GM10248 (cell line): ENCODE results near the gene FANK1.

Experiments used
- CTCF ChIA-PET: fragments of 300-600 bp; sonication (Branson Sonifier 250); formaldehyde crosslinking; extraction: SDS; loops from one replicate; lab custom pipeline; 2021; ENCODE audit warnings: antibody characterized with exemption; lab: Yijun Ruan, JAX
- POLR2A ChIA-PET: fragments of 350-650 bp; sonication (Branson Sonifier 250); formaldehyde crosslinking; extraction: SDS; loops from one replicate; lab custom pipeline; 2020; ENCODE audit warnings: antibody characterized with exemption; lab: Yijun Ruan, JAX
- DNase-seq: peaks from one replicate; pipeline ENCODE4 v3.0.0; 2012; ENCODE audit errors: extremely low spot score
- TF ChIP-seq, protein P1 (sequence below): IDR thresholded peaks from 2 replicates; pipeline ENCODE4 v1.5.1; 2012; ENCODE audit warnings: mild to moderate bottlenecking, low read depth; ENCODE audit errors: extremely low read depth, missing control alignments, control extremely low read depth

The FANK1 gene

DNA sequence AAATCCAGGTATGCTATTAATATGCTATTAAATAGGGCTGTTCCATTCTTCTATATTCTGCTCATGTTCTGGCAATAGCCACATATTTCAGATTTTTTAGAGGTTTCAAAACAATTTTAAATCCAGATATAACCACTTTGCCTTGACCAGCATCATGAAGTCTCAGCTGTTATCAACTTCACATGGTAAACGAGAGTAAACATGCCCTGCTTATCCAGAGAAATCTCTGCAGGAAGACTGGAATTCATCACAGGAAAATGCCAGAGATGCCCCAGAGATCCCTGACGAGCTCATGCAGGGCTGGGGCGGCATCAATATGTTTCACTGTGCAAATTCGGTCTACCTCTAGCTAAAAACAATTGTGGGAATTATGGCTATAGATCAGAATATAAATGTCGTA lies 126.5 kb downstream of the FANK1 start:
- TF ChIP-seq, protein P1, sequence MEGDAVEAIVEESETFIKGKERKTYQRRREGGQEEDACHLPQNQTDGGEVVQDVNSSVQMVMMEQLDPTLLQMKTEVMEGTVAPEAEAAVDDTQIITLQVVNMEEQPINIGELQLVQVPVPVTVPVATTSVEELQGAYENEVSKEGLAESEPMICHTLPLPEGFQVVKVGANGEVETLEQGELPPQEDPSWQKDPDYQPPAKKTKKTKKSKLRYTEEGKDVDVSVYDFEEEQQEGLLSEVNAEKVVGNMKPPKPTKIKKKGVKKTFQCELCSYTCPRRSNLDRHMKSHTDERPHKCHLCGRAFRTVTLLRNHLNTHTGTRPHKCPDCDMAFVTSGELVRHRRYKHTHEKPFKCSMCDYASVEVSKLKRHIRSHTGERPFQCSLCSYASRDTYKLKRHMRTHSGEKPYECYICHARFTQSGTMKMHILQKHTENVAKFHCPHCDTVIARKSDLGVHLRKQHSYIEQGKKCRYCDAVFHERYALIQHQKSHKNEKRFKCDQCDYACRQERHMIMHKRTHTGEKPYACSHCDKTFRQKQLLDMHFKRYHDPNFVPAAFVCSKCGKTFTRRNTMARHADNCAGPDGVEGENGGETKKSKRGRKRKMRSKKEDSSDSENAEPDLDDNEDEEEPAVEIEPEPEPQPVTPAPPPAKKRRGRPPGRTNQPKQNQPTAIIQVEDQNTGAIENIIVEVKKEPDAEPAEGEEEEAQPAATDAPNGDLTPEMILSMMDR = no peak
- ChIA-PET POLR2A (no interaction called here), CTCF (interaction anchor here (1.2 kb wide), 1 partner anchor 17 kb away, joined by 3 read pairs; no protein-coding TSS in a partner anchor)

DNA sequence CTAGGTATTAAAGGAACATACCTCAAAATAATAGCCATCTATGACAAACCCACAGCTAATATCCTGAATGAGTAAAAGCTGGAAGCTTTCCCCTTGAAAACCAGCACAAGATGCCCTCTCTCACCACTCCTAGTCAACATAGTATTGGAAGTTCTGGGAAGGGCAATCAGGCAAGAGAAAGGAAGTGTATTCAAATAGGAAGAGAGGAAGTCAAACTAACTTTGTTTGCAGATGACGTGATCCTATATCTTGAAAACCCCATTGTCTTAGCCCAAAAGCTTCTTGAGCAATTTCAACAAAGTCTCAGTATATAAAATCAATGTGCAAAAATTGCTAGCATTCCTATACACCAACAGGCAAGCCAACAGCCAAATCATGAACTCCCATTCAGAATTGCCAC lies 131.3 kb downstream of the FANK1 start:
- DNase-seq = no peak
- POLR2A ChIA-PET = no interaction called here
- CTCF ChIA-PET = interaction anchor here (1.0 to 4.7 kb wide), 2 partner anchors 9 to 10 kb away, joined by 4 to 20 read pairs; no protein-coding TSS in a partner anchor
- TF ChIP-seq, protein P1 = no peak

More for the DNA sequence above, 126.5 kb downstream of the FANK1 start:
- DNase-seq = no peak

DNA sequence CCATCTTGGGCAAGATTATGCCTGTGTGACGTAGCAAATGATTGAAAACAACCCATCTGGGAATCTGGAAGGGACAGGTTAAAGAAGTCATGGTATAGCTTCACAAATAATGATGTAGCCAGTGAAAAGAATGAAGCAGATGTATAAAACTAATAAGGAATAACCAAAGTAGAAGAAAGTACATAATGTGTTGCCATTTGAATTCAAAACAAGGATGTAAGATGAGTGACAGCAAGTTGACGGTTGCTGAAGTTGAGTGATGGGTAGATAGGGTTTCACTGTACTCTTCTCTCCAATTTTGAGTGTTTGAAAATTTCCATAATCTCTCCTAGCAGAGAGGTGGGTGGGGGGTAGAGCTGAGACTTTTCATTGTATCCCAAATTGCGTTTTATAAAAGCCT lies 133.6 kb downstream of the FANK1 start:
- POLR2A ChIA-PET = no interaction called here
- TF ChIP-seq, protein P1 = no peak
- CTCF ChIA-PET = interaction anchor here (0.8 to 4.7 kb wide), 5 partner anchors 10 to 47 kb away, joined by 3 to 20 read pairs (median 3); no protein-coding TSS in a partner anchor
- DNase-seq = no peak

DNA sequence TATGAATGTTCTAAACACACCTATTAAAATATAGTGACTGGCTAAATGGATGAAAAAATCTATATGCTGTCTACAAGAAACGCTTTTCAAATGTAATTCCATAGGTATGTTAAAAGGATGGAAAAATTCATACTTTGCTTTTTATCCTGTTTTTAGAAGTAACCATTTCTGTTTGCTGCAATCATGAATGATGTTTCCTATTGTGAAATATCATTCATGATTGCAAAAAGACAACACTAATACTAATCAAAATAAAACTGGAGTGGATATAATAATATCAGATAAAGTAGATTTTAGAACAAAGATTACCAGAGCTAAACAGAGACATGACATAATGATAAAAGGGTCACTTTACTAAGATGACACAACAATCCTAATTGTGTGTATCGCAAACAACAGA lies 138.2 kb downstream of the FANK1 start:
- ChIA-PET CTCF (no interaction called here), POLR2A (no interaction called here)
- DNase-seq = no peak
- TF ChIP-seq, protein P1 = no peak

DNA sequence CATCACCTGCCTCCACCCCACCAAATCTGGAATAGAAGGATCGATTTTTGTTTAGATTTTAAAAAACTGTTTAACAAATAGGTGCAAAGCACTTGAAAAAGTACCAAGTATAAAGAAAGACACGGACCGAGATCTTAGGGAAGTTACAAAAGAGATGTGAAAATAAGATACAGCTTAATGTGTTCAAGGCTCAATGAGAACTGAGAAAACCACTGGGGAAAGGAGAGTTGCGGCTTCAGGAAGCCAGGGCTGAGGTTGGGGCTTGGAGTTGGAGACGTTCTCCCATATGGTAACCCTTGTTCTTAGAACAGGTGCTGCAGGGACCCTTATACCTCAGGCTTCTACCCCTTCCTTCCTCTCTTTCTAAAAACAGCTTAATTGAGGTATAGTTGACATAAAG lies 140.2 kb downstream of the FANK1 start:
- CTCF ChIA-PET = interaction anchor here (1.6 kb wide), 1 partner anchor 10 kb away, joined by 4 read pairs; no protein-coding TSS in a partner anchor
- no peak for DNase-seq

DNA sequence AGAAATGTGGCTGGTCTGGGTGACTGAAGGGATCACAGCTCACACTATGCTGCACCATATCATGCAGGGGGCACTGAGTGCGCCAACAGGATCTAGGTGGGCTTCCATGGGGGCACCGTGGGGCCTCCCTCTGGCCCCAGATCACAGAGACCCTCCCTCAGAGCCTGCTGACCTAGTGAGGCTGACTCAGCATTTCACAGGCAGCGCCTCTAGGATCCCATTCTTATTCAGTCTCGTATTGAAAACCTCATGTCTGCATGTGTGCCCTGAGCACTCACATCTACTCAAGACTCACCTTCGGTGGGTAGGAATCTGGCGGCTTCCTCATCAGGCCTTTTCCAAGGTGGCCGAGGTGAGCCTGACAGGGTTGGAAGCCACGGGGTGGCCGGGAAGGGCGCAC lies 141.6 kb downstream of the FANK1 start:
- POLR2A ChIA-PET = no interaction called here
- DNase-seq = no peak
- CTCF ChIA-PET = interaction anchor here (0.7 to 0.9 kb wide), 2 partner anchors 10 to 31 kb away, joined by 3 to 4 read pairs; no protein-coding TSS in a partner anchor
- TF ChIP-seq, protein P1 = no peak

More for the DNA sequence above, 140.2 kb downstream of the FANK1 start:
- POLR2A ChIA-PET = no interaction called here
- TF ChIP-seq, protein P1 = no peak

DNA sequence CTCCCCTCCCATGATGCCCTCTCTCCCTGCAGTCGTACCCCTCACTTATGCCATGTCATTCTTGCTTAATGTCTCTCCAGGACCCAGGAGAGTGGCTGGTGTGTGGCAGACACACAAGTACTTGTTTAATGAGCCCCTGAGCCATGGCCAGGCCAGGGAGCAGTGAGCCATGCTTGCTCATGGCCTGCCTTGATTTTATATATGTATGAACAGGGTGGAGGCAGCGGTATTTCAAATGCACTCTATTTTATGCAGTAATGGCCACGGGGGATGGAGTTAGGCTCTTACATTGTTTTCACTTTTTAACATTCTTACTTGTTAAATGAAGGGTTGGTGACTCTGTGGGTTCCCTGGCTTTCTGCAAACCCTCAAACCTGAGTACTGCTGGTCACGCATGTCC lies 144.8 kb downstream of the FANK1 start:
- POLR2A ChIA-PET = no interaction called here
- peak; percentile 5 for DNase-seq
- CTCF ChIA-PET = interaction anchor here (1.1 kb wide), 1 partner anchor 12 kb away, joined by 3 read pairs; no protein-coding TSS in a partner anchor
- TF ChIP-seq, protein P1 = no peak
